Gastrocnemius medialis (tissue), 4 donors: Measurements from ENCODE around the gene DPYD.

Experiments used
- CTCF ChIP-seq, 5 experiments: fragments of 450-650 bp in 3 of 5; fragments of 200-600 bp in 2 of 5; sonication (generic) in 2 of 5; IDR thresholded peaks in 4 of 5; conservative IDR thresholded peaks in 1 of 5; 1 replicate in 4 of 5; 2 replicates in 1 of 5; pipeline ENCODE4 v1.5.1; 2016 to 2019; ENCODE audit warnings: antibody characterized with exemption in 5 of 5, mild to moderate bottlenecking in 3 of 5, moderate library complexity in 3 of 5
- POLR2A ChIP-seq, 2 donors: fragments of 450-650 bp; IDR thresholded peaks; one replicate each; pipeline ENCODE4 v1.6.1; 2017; ENCODE audit warnings: antibody characterized with exemption in 2 of 2, mild to moderate bottlenecking in 2 of 2, moderate library complexity in 2 of 2

- TF ChIP-seq CTCF (IDR thresholded peaks at IDR 0.05 in 4 of 5, conservative IDR thresholded peaks at IDR 0.05 in 1 of 5) (no peak), POLR2A (IDR thresholded peaks at IDR 0.05) (no peak)
These were observed 39.6 kb upstream of the DPYD start for GRCh38 chr1:97960470-97960869.
